ENCODE data around the gene ZC3H12C.

Gene ZC3H12C

GRCh38 chr11:110075105-110075846 lies 17.9 kb upstream of the ZC3H12C start:
- intact Hi-C loops (cut with DNase I) = no loop called here
- DNase-seq = peak in 3 of 42 donors; percentile 21 to 50 (median 23)

- no peak for DNase-seq
- intact Hi-C loops (cut with DNase I) = no loop called here
These were observed 17.4 kb upstream of the ZC3H12C start for GRCh38 chr11:110075847-110076208.

GRCh38 chr11:110076371-110076965 lies 16.7 kb upstream of the ZC3H12C start:
- DNase-seq = no peak
- intact Hi-C loops (cut with DNase I) = no loop called here

- intact Hi-C loops (cut with DNase I) = no loop called here
- no peak for DNase-seq
These were observed 15.8 kb upstream of the ZC3H12C start for GRCh38 chr11:110077346-110077745.

GRCh38 chr11:110077831-110078325 lies 15.3 kb upstream of the ZC3H12C start:
- intact Hi-C loops (cut with DNase I) = no loop called here
- DNase-seq = peak in 13 of 42 donors; percentile 8 to 58 (median 28)

GRCh38 chr11:110078923-110079544 lies 14.2 kb upstream of the ZC3H12C start:
- DNase-seq = no peak
- intact Hi-C loops (cut with DNase I) = no loop called here

GRCh38 chr11:110079726-110080125 lies 13.5 kb upstream of the ZC3H12C start:
- intact Hi-C loops (cut with DNase I) = no loop called here
- DNase-seq = no peak

GRCh38 chr11:110081462-110082376 lies 11.5 kb upstream of the ZC3H12C start:
- no peak for DNase-seq
- intact Hi-C loops (cut with DNase I) = no loop called here

GRCh38 chr11:110082899-110083298 lies 10.3 kb upstream of the ZC3H12C start:
- intact Hi-C loops (cut with DNase I) = no loop called here
- peak in 4 of 42 donors; percentile 22 to 57 (median 44) for DNase-seq

- intact Hi-C loops (cut with DNase I) = no loop called here
- DNase-seq = no peak
These were observed 7.8 kb upstream of the ZC3H12C start for GRCh38 chr11:110085255-110085838.

- intact Hi-C loops (cut with DNase I) = no loop called here
- DNase-seq = no peak
These were observed 6.3 kb upstream of the ZC3H12C start for GRCh38 chr11:110086892-110087309.

- intact Hi-C loops (cut with DNase I) = no loop called here
- no peak for DNase-seq
These were observed 5.2 kb upstream of the ZC3H12C start for GRCh38 chr11:110087812-110088534.

- intact Hi-C loops (cut with DNase I) = no loop called here
- no peak for DNase-seq
These were observed 4.5 kb upstream of the ZC3H12C start for GRCh38 chr11:110088535-110089344.

- intact Hi-C loops (cut with DNase I) = loop anchor here (10.0 kb wide), 2 partner anchors 85 to 145 kb away; no protein-coding TSS in a partner anchor
- DNase-seq = no peak
These were observed 3.4 kb upstream of the ZC3H12C start for GRCh38 chr11:110089617-110090282.

- intact Hi-C loops (cut with DNase I) = loop anchor here (10.0 kb wide), 2 partner anchors 84 to 146 kb away; no protein-coding TSS in a partner anchor
- DNase-seq = no peak
These were observed 2.6 kb upstream of the ZC3H12C start for GRCh38 chr11:110090466-110091026.

GRCh38 chr11:110092111-110092514 lies 1.1 kb upstream of the ZC3H12C start:
- peak in 14 of 42 donors; percentile 8 to 61 (median 30) for DNase-seq
- intact Hi-C loops (cut with DNase I) = loop anchor here (10.0 kb wide), 2 partner anchors 83 to 147 kb away; no protein-coding TSS in a partner anchor

Data from head of caudate nucleus (tissue), 42 donors.